Lung (tissue), 12 donors: ENCODE measurements around the gene OR52E1. TPM values are rescaled to one million over a fixed set of nuclear protein-coding genes. Genes with fewer than 3 reads are reported as not detected.
"Not testable (repeated sequence)": the region's sequence is repeated elsewhere in the genome, so short reads cannot be mapped to it uniquely, and the experiment has no call there.

ENCODE experiments used
- ATAC-seq: fragments of 200-7000 bp; cut with Tn5 transposase; one replicate; pipeline ENCODE4 v1.9.1; 2020; ENCODE audit warnings: moderate number of reproducible peaks; ENCODE audit not compliant: insufficient read depth, low FRiP score
- DNase-seq, 3 donors: peaks; one replicate each; pipeline ENCODE4 v3.0.0-alpha.2; 2013 to 2017
- H3K27ac ChIP-seq, 2 donors: one replicate each; pipeline ENCODE4 v1.5.1; 2013; ENCODE audit warnings: mild to moderate bottlenecking in 2 of 2, moderate library complexity in 2 of 2, control low read depth in 1 of 2, inconsistent platforms in 1 of 2, low read depth in 1 of 2, low read length in 1 of 2
- H3K27me3 ChIP-seq, 3 donors: one replicate each; pipeline ENCODE4 v1.5.1; 2013; ENCODE audit warnings: low read length in 2 of 3; ENCODE audit not compliant: control insufficient read depth in 3 of 3, insufficient read depth in 3 of 3
- H3K36me3 ChIP-seq, 4 donors: one replicate each; pipeline ENCODE4 v1.5.1; 2013; ENCODE audit warnings: low read length in 4 of 4, mild to moderate bottlenecking in 1 of 4, moderate library complexity in 1 of 4; ENCODE audit not compliant: control insufficient read depth in 4 of 4, insufficient read depth in 4 of 4
- H3K4me1 ChIP-seq, 5 donors: one replicate each; pipeline ENCODE4 v1.5.1; 2013; ENCODE audit warnings: low read length in 5 of 5, mild to moderate bottlenecking in 2 of 5, moderate library complexity in 1 of 5; ENCODE audit not compliant: control insufficient read depth in 5 of 5, insufficient read depth in 5 of 5
- H3K4me3 ChIP-seq: one replicate; pipeline ENCODE4 v1.5.1; 2013; ENCODE audit warnings: mild to moderate bottlenecking, control low read depth, moderate library complexity
- H3K9ac ChIP-seq, 2 donors: one replicate each; pipeline ENCODE4 v1.5.1; 2013; ENCODE audit warnings: low read length in 2 of 2, control low read depth in 1 of 2; ENCODE audit not compliant: insufficient read depth in 1 of 2
- H3K9me3 ChIP-seq, 4 donors: one replicate each; pipeline ENCODE4 v1.5.1; 2013; ENCODE audit warnings: low read length in 3 of 4, mild to moderate bottlenecking in 1 of 4, moderate library complexity in 1 of 4; ENCODE audit not compliant: control insufficient read depth in 4 of 4, insufficient read depth in 3 of 4
- WGBS, 2 donors: extraction: QIAGEN DNeasy Blood & Tissue Kit; methylation state at CpG; one replicate each; pipeline ENCODE4 v1.1.7; 2013; 5-methylcytosine and 5-hydroxymethylcytosine counted together
- polyA plus RNA-seq, 2 donors: library from polyadenylated mRNA; stranded (reverse); fragments of 200-250 nt; gene quantifications; one replicate each; pipeline ENCODE4 v1.2.1, GENCODE V29; 2013
- total RNA-seq, 2 donors: library from RNA; depleted of rRNA in 1 of 2; stranded (reverse); fragments of >200 nt in 1 of 2; gene quantifications; one replicate each; pipeline ENCODE4 v1.2.1, GENCODE V29; 2014 to 2021
- TF ChIP-seq, protein P1 (sequence below): IDR thresholded peaks from 2 replicates; pipeline ENCODE4 v1.5.1; 2012; ENCODE audit warnings: mild to moderate bottlenecking; ENCODE audit errors: control extremely low read depth, extremely low read depth
- donor health status: control.
- donor health status: control.
- donor health status: Bipolar disorder and iron deficiency.
- donor health status: healthy.
- donor health status: DM: yes; HTN: yes; CAD: no.

OR52E1 gene
- total and polyA plus RNA-seq, 4 donors, result not detected

DNA sequence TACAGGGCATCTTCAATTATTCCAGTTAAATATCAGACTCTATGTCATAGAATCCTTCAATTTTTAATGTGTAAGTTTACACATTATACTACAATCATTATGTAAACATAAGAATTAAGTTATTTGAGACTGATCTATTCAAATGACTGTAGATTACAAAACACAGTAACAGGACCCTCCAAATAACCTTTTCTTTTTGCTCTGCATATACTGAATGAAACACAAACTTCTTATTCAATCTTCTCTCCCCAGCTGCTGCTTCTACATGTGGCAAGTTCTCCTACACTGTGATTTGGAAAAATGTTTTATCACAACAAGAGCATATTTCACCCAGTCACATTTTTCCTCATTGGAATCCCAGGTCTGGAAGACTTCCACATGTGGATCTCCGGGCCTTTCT lies 23.1 kb upstream of the OR52E1 start, which contains the start of gene OR52J3:
TSS of gene OR52J3 (plus strand) at position 301 of the 400 bp plus-strand sequence. CDS start at position 301, 0 bp downstream.
- TF ChIP-seq, protein P1, sequence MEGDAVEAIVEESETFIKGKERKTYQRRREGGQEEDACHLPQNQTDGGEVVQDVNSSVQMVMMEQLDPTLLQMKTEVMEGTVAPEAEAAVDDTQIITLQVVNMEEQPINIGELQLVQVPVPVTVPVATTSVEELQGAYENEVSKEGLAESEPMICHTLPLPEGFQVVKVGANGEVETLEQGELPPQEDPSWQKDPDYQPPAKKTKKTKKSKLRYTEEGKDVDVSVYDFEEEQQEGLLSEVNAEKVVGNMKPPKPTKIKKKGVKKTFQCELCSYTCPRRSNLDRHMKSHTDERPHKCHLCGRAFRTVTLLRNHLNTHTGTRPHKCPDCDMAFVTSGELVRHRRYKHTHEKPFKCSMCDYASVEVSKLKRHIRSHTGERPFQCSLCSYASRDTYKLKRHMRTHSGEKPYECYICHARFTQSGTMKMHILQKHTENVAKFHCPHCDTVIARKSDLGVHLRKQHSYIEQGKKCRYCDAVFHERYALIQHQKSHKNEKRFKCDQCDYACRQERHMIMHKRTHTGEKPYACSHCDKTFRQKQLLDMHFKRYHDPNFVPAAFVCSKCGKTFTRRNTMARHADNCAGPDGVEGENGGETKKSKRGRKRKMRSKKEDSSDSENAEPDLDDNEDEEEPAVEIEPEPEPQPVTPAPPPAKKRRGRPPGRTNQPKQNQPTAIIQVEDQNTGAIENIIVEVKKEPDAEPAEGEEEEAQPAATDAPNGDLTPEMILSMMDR, result no peak
- H3K27ac ChIP-seq, result no peak within 1 kb of the TSS
- WGBS, 2 donors, result 79 to 81% methylated on average over 1 of the region's 1 CpG
- H3K9ac ChIP-seq, result no peak within 1 kb of the TSS
- no peaks in the 10 kb centered on the region for H3K27me3 ChIP-seq
- H3K9me3 ChIP-seq, result no peaks in the 10 kb centered on the region
- ATAC-seq (no peak), DNase-seq (no peak)
- H3K36me3 ChIP-seq, result no peaks in the 10 kb centered on the region
- H3K4me1 ChIP-seq, result no peaks in the 10 kb centered on the region
- no peak within 1 kb of the TSS for H3K4me3 ChIP-seq

DNA sequence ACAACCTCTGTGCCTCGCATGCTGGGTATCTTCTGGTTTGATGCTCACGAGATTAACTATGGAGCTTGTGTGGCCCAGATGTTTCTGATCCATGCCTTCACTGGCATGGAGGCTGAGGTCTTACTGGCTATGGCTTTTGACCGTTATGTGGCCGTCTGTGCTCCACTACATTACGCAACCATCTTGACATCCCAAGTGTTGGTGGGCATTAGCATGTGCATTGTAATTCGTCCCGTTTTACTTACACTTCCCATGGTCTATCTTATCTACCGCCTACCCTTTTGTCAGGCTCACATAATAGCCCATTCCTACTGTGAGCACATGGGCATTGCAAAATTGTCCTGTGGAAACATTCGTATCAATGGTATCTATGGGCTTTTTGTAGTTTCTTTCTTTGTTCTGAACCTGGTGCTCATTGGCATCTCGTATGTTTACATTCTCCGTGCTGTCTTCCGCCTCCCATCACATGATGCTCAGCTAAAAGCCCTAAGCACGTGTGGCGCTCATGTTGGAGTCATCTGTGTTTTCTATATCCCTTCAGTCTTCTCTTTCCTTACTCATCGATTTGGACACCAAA lies 22.5 kb upstream of the OR52E1 start:
- Histone ChIP-seq H3K9ac (no peak overlapping the region), H3K4me3 (no peak overlapping the region), H3K27me3 (no peaks in the 10 kb centered on the region), H3K36me3 (no peaks in the 10 kb centered on the region), H3K27ac (no peak overlapping the region), H3K9me3 (no peaks in the 10 kb centered on the region), H3K4me1 (no peaks in the 10 kb centered on the region)
- WGBS, 2 donors, result 84 to 90% methylated on average over 15 of the region's 15 CpGs
- ATAC-seq, result no peak
- no peak for DNase-seq
- TF ChIP-seq, protein P1, result no peak

DNA sequence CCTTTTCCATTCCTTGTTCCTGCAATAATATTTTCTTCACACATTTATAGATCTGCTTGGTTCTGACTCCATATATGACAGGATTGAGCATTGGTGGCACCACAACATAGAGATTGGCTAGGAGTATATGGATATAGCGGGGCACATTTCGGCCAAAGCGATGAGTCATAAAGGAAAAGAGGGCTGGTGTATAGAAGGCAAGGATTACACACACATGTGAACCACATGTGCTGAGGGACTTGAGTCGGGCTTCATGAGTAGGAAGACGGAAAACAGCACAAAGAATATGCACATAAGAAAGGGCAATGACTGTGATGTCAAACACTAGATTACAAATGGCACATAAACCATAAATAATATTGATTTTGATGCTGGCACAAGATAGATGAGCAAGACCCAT lies 10.7 kb upstream of the OR52E1 start:
- H3K27me3 ChIP-seq, H3K27ac ChIP-seq, ATAC-seq, DNase-seq, H3K9me3 ChIP-seq, H3K9ac ChIP-seq, H3K36me3 ChIP-seq, H3K4me3 ChIP-seq, H3K4me1 ChIP-seq: not testable (repeated sequence)
- whole genome bisulfite sequencing, 2 donors, result 79 to 95% methylated on average over 5 of the region's 5 CpGs

DNA sequence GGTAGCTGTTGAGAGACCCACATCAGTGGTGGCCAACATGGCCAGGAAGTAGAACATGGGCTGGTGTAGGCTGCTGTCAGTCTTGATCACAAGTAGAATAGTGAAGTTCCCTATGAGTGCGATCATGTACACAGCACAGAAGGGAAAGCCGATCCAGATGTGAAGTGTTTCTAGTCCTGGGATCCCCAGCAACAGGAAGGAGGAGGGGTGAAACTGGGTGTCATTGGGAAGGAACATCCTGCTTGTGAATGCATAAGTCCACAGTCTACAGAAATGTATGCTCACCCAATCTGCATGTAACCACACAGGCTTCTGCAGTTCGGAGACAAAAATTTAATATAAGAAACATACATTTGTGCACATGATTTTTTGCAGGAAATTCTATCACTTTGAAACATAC lies 10.0 kb upstream of the OR52E1 start, which contains the start of gene OR52E2:
TSS of gene OR52E2 (minus strand) at position 237 of the 400 bp plus-strand sequence. CDS start at position 237, 0 bp downstream.
- TF ChIP-seq, protein P1, result no peak
- no peak within 1 kb of the TSS for H3K27ac ChIP-seq
- DNase-seq, result no peak
- no peak for ATAC-seq
- H3K9me3 ChIP-seq, result no peaks in the 10 kb centered on the region
- no peaks in the 10 kb centered on the region for H3K4me1 ChIP-seq
- no peak within 1 kb of the TSS for H3K4me3 ChIP-seq
- no peak within 1 kb of the TSS for H3K9ac ChIP-seq
- H3K27me3 ChIP-seq, result no peaks in the 10 kb centered on the region
- 83 to 89% methylated on average over 3 of the region's 3 CpGs for WGBS, 2 donors
- no peaks in the 10 kb centered on the region for H3K36me3 ChIP-seq
